DND-41 (cell line): ENCODE results near the gene NDUFS7.
A peak's percentile ranks its signal among the peaks of the same experiment; 100 is the strongest.

Experiments
- ATAC-seq: fragments of 200-7000 bp; cut with Tn5 transposase; 3 replicates; pipeline ENCODE4 v1.9.1; 2021; ENCODE audit warnings: low read depth; ENCODE audit not compliant: insufficient read depth
- DNase-seq: peaks from one replicate; pipeline ENCODE4 v3.0.0-alpha.2; 2020
- H2AFZ ChIP-seq: 2 replicates; pipeline ENCODE4 v1.6.0; 2012; ENCODE audit warnings: low read depth, low read length
- H3K27ac ChIP-seq: 2 replicates; pipeline ENCODE4 v1.5.1; 2012; ENCODE audit warnings: low read length, inconsistent platforms
- H3K27me3 ChIP-seq: fragments of 200-600 bp; sonication (generic); 2 replicates; pipeline ENCODE4 v1.6.0; 2012; ENCODE audit warnings: low read length, mild to moderate bottlenecking, inconsistent platforms; ENCODE audit not compliant: insufficient read depth, poor library complexity
- H3K36me3 ChIP-seq: 2 replicates; pipeline ENCODE4 v1.5.1; 2012; ENCODE audit warnings: low read length, inconsistent platforms; ENCODE audit not compliant: insufficient read depth
- H3K4me1 ChIP-seq: 2 replicates; pipeline ENCODE4 v1.5.1; 2012; ENCODE audit warnings: mild to moderate bottlenecking, low read length; ENCODE audit not compliant: insufficient read depth
- H3K4me2 ChIP-seq: 2 replicates; pipeline ENCODE4 v1.6.0; 2012; ENCODE audit warnings: mild to moderate bottlenecking, moderate library complexity, low read length, inconsistent platforms; ENCODE audit not compliant: insufficient read depth
- H3K4me3 ChIP-seq, 2 experiments: fragments of 200-600 bp in 1 of 2; shearing (Covaris generic) in 1 of 2; 2 replicates each; pipeline ENCODE4 v1.5.1; 2012 to 2016; ENCODE audit warnings: inconsistent platforms in 2 of 2, low read length in 2 of 2, mild to moderate bottlenecking in 2 of 2, low read depth in 1 of 2, moderate library complexity in 1 of 2
- H3K79me2 ChIP-seq: 2 replicates; pipeline ENCODE4 v1.6.0; 2012; ENCODE audit warnings: low read length, inconsistent platforms; ENCODE audit not compliant: insufficient read depth
- H3K9ac ChIP-seq: 2 replicates; pipeline ENCODE4 v1.6.0; 2012; ENCODE audit warnings: low read depth, mild to moderate bottlenecking, inconsistent platforms, low read length, moderate library complexity
- H3K9me3 ChIP-seq: 2 replicates; pipeline ENCODE4 v1.5.1; 2012; ENCODE audit warnings: low read length, moderate library complexity, mild to moderate bottlenecking, inconsistent platforms; ENCODE audit not compliant: insufficient read depth, severe bottlenecking
- H4K20me1 ChIP-seq: 2 replicates; pipeline ENCODE4 v1.6.0; 2012; ENCODE audit warnings: low read length; ENCODE audit not compliant: insufficient read depth
- CTCF ChIP-seq: IDR thresholded peaks from 2 replicates; pipeline ENCODE4 v1.5.1; 2012; ENCODE audit warnings: borderline replicate concordance, low read length, moderate library complexity, mild to moderate bottlenecking; ENCODE audit not compliant: poor library complexity, severe bottlenecking; ENCODE audit errors: extremely low read depth
- EZH2 ChIP-seq: IDR thresholded peaks from 3 replicates; pipeline ENCODE4 v1.6.1; 2012; ENCODE audit warnings: borderline replicate concordance, low read depth, mild to moderate bottlenecking, moderate library complexity, low read length, inconsistent platforms; ENCODE audit not compliant: severe bottlenecking

NDUFS7 gene

GRCh38 chr19:1363599-1363998 is 20.1 kb upstream of the NDUFS7 start:
- Histone ChIP-seq H3K4me2 (no peak overlapping the region), H3K36me3 (peaks cover 93% of the 10 kb centered on the region)

GRCh38 chr19:1364070-1364704 is 19.5 kb upstream of the NDUFS7 start:
- DNase-seq (no peak), ATAC-seq (no peak)
- no peak overlapping the region for H3K9ac ChIP-seq
- H3K79me2 ChIP-seq = peaks cover 19% of the 10 kb centered on the region
- peaks cover 93% of the 10 kb centered on the region for H3K36me3 ChIP-seq
- no peak overlapping the region for H3K4me3 ChIP-seq
- TF ChIP-seq CTCF (peak; percentile 20), EZH2 (no peak)
- H4K20me1 ChIP-seq = peaks cover 3% of the 10 kb centered on the region
- H3K9me3 ChIP-seq = no peaks in the 10 kb centered on the region
- H3K27ac ChIP-seq = no peak overlapping the region
- no peaks in the 10 kb centered on the region for H3K27me3 ChIP-seq
- no peak overlapping the region for H3K4me2 ChIP-seq
- peaks cover 9% of the 10 kb centered on the region; the same call in 1 of the 2 replicates for H3K4me1 ChIP-seq
- no peak overlapping the region for H2AFZ ChIP-seq

More at GRCh38 chr19:1363599-1363998, 20.1 kb upstream of the NDUFS7 start:
- H3K4me3 ChIP-seq = no peak overlapping the region
- no peak overlapping the region for H3K9ac ChIP-seq
- DNase-seq (no peak), ATAC-seq (no peak)
- H2AFZ ChIP-seq = no peak overlapping the region
- no peaks in the 10 kb centered on the region for H3K9me3 ChIP-seq
- peaks cover 9% of the 10 kb centered on the region; the same call in 1 of the 2 replicates for H3K4me1 ChIP-seq
- H3K27ac ChIP-seq = no peak overlapping the region
- H3K27me3 ChIP-seq = no peaks in the 10 kb centered on the region
- peaks cover 19% of the 10 kb centered on the region for H3K79me2 ChIP-seq
- no peak for TF ChIP-seq CTCF
- no peak for TF ChIP-seq EZH2
- peaks cover 3% of the 10 kb centered on the region for H4K20me1 ChIP-seq

- ATAC-seq (no peak), DNase-seq (no peak)
- no peak overlapping the region for H3K4me3 ChIP-seq
- peaks cover 6% of the 10 kb centered on the region; the same call in 1 of the 2 replicates for H3K4me1 ChIP-seq
- H3K79me2 ChIP-seq = peaks cover 10% of the 10 kb centered on the region
- peaks cover 3% of the 10 kb centered on the region for H4K20me1 ChIP-seq
- H3K9me3 ChIP-seq = no peaks in the 10 kb centered on the region
- H3K4me2 ChIP-seq = no peak overlapping the region
- no peak overlapping the region for H2AFZ ChIP-seq
- no peak overlapping the region for H3K27ac ChIP-seq
- no peaks in the 10 kb centered on the region for H3K27me3 ChIP-seq
- H3K36me3 ChIP-seq = peaks cover 93% of the 10 kb centered on the region
- no peak overlapping the region for H3K9ac ChIP-seq
- TF ChIP-seq CTCF (no peak), EZH2 (no peak)
Observed at GRCh38 chr19:1365319-1366269, 18.1 kb upstream of the NDUFS7 start.
